H9 (cell line): Measurements from ENCODE around the gene PLPPR5. TPM values are rescaled to one million over a fixed set of nuclear protein-coding genes. Genes with fewer than 3 reads are reported as not detected.

Experiments
- DNase-seq: peaks from one replicate; pipeline ENCODE4 v3.0.0-alpha.2; 2017
- H2AFZ ChIP-seq: one replicate; pipeline ENCODE4 v1.6.1; 2013; ENCODE audit warnings: mild to moderate bottlenecking, low read length, control low read depth, moderate library complexity
- H2AK5ac ChIP-seq: 2 replicates; pipeline ENCODE4 v1.6.1; 2013; ENCODE audit warnings: low read length, control low read depth, mixed read lengths; ENCODE audit not compliant: insufficient read length
- H2BK120ac ChIP-seq: one replicate; pipeline ENCODE4 v1.6.1; 2013; ENCODE audit warnings: low read depth, mild to moderate bottlenecking, low read length, control low read depth, inconsistent platforms; ENCODE audit not compliant: poor library complexity, severe bottlenecking
- H2BK12ac ChIP-seq: 2 replicates; pipeline ENCODE4 v1.6.1; 2013; ENCODE audit warnings: low read length, control low read depth, mixed read lengths, low read depth; ENCODE audit not compliant: insufficient read length
- H2BK15ac ChIP-seq: 2 replicates; pipeline ENCODE4 v1.6.1; 2013; ENCODE audit warnings: low read depth, low read length, control low read depth
- H2BK20ac ChIP-seq: one replicate; pipeline ENCODE4 v1.6.1; 2013; ENCODE audit warnings: low read depth, mild to moderate bottlenecking, low read length, control low read depth, inconsistent platforms; ENCODE audit not compliant: poor library complexity, severe bottlenecking
- H2BK5ac ChIP-seq: 2 replicates; pipeline ENCODE4 v1.6.1; 2013; ENCODE audit warnings: low read length, control low read depth, mixed read lengths; ENCODE audit not compliant: insufficient read length
- H3K14ac ChIP-seq: 2 replicates; pipeline ENCODE4 v1.6.1; 2013; ENCODE audit warnings: low read length, control low read depth; ENCODE audit not compliant: insufficient read depth
- H3K18ac ChIP-seq: 2 replicates; pipeline ENCODE4 v1.6.1; 2013; ENCODE audit warnings: low read depth, mild to moderate bottlenecking, mixed read lengths, low read length, control low read depth; ENCODE audit not compliant: insufficient read length
- H3K23ac ChIP-seq: 2 replicates; pipeline ENCODE4 v1.6.1; 2013; ENCODE audit warnings: low read length, control low read depth, mixed read lengths, low read depth; ENCODE audit not compliant: insufficient read length
- H3K23me2 ChIP-seq: 2 replicates; pipeline ENCODE4 v1.6.1; 2013; ENCODE audit warnings: low read depth, mild to moderate bottlenecking, mixed read lengths, low read length, control low read depth; ENCODE audit not compliant: insufficient read length, poor library complexity, severe bottlenecking
- H3K27ac ChIP-seq: 2 replicates; pipeline ENCODE4 v1.5.1; 2013; ENCODE audit warnings: low read length, control low read depth, mixed read lengths, low read depth; ENCODE audit not compliant: insufficient read length
- H3K27me3 ChIP-seq: 2 replicates; pipeline ENCODE4 v1.6.1; 2013; ENCODE audit warnings: low read length, control low read depth, inconsistent platforms; ENCODE audit not compliant: insufficient read depth
- H3K4ac ChIP-seq: 2 replicates; pipeline ENCODE4 v1.6.1; 2013; ENCODE audit warnings: low read depth, mild to moderate bottlenecking, control low read depth, inconsistent platforms, low read length, moderate library complexity
- H3K4me1 ChIP-seq: 2 replicates; pipeline ENCODE4 v1.6.1; 2013; ENCODE audit warnings: low read length, control low read depth, inconsistent platforms; ENCODE audit not compliant: insufficient read depth
- H3K4me2 ChIP-seq: 2 replicates; pipeline ENCODE4 v1.6.1; 2013; ENCODE audit warnings: low read length, control low read depth, mixed read lengths; ENCODE audit not compliant: insufficient read length, insufficient read depth
- H3K56ac ChIP-seq: 2 replicates; pipeline ENCODE4 v1.6.1; 2013; ENCODE audit warnings: low read depth, mild to moderate bottlenecking, mixed read lengths, low read length, control low read depth; ENCODE audit not compliant: insufficient read length
- H3K79me1 ChIP-seq: 2 replicates; pipeline ENCODE4 v1.6.1; 2013; ENCODE audit warnings: low read depth, mild to moderate bottlenecking, moderate library complexity, low read length, control low read depth, inconsistent platforms; ENCODE audit not compliant: insufficient read depth, poor library complexity, severe bottlenecking
- H3K79me2 ChIP-seq: 2 replicates; pipeline ENCODE4 v1.6.1; 2013; ENCODE audit warnings: low read length, control low read depth, inconsistent platforms; ENCODE audit not compliant: insufficient read depth
- H3K9ac ChIP-seq: 2 replicates; pipeline ENCODE4 v1.6.1; 2013; ENCODE audit warnings: low read length, control low read depth, mixed read lengths; ENCODE audit not compliant: insufficient read length; ENCODE audit errors: extremely low read depth
- H3K9me3 ChIP-seq: one replicate; pipeline ENCODE4 v1.6.1; 2013; ENCODE audit warnings: low read depth, low read length, inconsistent platforms; ENCODE audit not compliant: control insufficient read depth
- H3T11ph ChIP-seq: one replicate; pipeline ENCODE4 v1.6.1; 2013; ENCODE audit warnings: mild to moderate bottlenecking, low read length, control low read depth, inconsistent platforms
- H4K20me1 ChIP-seq: one replicate; pipeline ENCODE4 v1.6.1; 2013; ENCODE audit not compliant: control insufficient read depth, insufficient read length, insufficient read depth
- H4K5ac ChIP-seq: 2 replicates; pipeline ENCODE4 v1.6.1; 2013; ENCODE audit warnings: low read depth, mild to moderate bottlenecking, mixed read lengths, low read length, control low read depth; ENCODE audit not compliant: insufficient read length
- H4K8ac ChIP-seq: replicated peaks from 2 replicates; pipeline ENCODE4 v1.6.1; 2013; ENCODE audit warnings: low read length, control low read depth, mixed read lengths, low read depth; ENCODE audit not compliant: insufficient read length
- H4K91ac ChIP-seq: 2 replicates; pipeline ENCODE4 v1.6.1; 2013; ENCODE audit warnings: low read depth, mild to moderate bottlenecking, moderate library complexity, mixed read lengths, low read length, control low read depth; ENCODE audit not compliant: insufficient read length
- H3K27ac Mint-ChIP-seq, 3 experiments: 2 replicates in 2 of 3; 3 replicates in 1 of 3; pipeline ENCODE4 v1.8.0; 2020 to 2021; ENCODE audit warnings: mixed read lengths in 3 of 3, mild to moderate bottlenecking in 1 of 3, moderate library complexity in 1 of 3
- H3K27me3 Mint-ChIP-seq: 2 replicates; pipeline ENCODE4 v1.8.0; 2021; ENCODE audit warnings: low read depth, mild to moderate bottlenecking, moderate library complexity, mixed read lengths
- H3K36me3 Mint-ChIP-seq, 3 experiments: 2 replicates in 2 of 3; 3 replicates in 1 of 3; pipeline ENCODE4 v1.8.0; 2020 to 2021; ENCODE audit warnings: low read depth in 3 of 3, mixed read lengths in 3 of 3; ENCODE audit not compliant: insufficient read depth in 1 of 3
- H3K4me1 Mint-ChIP-seq, 2 experiments: 2 replicates each; pipeline ENCODE4 v1.8.0; 2020; ENCODE audit warnings: mixed read lengths in 2 of 2
- H3K4me3 Mint-ChIP-seq, 2 experiments: 2 replicates in 1 of 2; 3 replicates in 1 of 2; pipeline ENCODE4 v1.8.0; 2020 to 2021; ENCODE audit warnings: mild to moderate bottlenecking in 2 of 2, mixed read lengths in 2 of 2, moderate library complexity in 1 of 2
- H3K9me3 Mint-ChIP-seq, 2 experiments: 2 replicates in 1 of 2; 3 replicates in 1 of 2; pipeline ENCODE4 v1.8.0; 2020; ENCODE audit warnings: mild to moderate bottlenecking in 2 of 2, mixed read lengths in 2 of 2, moderate library complexity in 1 of 2
- CTCF ChIP-seq: fragments of 200-600 bp; sonication (generic); conservative IDR thresholded peaks from 3 replicates; pipeline ENCODE4 v1.8.0; 2021; ENCODE audit warnings: antibody characterized with exemption, mild to moderate bottlenecking
- WGBS: extraction: QIAGEN DNeasy Blood & Tissue Kit; methylation state at CpG from one replicate; pipeline ENCODE4 v1.1.7; 2013; ENCODE audit warnings: missing lambda C conversion rate, low lambda C conversion rate, mixed read lengths; ENCODE audit not compliant: insufficient read length; ENCODE audit errors: extremely low coverage; 5-methylcytosine and 5-hydroxymethylcytosine counted together
- total RNA-seq: library from RNA; stranded (reverse); gene quantifications from 2 replicates; pipeline ENCODE4 v1.2.1, GENCODE V29; 2021

Gene PLPPR5
- total RNA-seq, 1 experiment from 2014 or later, result 1.4 TPM

DNA sequence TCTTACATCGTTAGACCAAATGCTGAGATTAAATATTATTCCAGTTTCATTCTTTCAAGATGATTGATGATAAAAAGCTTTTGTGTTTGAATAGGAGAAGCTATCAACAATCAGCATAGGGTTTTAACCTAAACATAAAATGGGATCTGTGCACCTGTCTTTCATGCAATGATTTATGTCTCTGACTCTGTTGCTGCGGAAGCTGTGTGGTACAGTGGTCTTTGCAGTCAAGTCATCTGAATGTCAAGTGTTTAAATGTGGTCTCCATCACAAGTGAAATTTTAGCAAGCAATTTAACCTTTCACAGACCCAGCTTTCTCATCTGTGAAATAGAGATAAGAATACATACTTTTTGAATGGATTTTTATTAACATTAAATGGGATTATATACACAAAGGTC, 107.2 kb downstream of the PLPPR5 start:
- Histone ChIP-seq H4K91ac (no peak overlapping the region), H2BK120ac (no peak overlapping the region), H2BK15ac (no peak overlapping the region), H3K27me3 (no peaks in the 10 kb centered on the region), H2AK5ac (no peak overlapping the region), H4K20me1 (no peaks in the 10 kb centered on the region), H3K79me1 (no peaks in the 10 kb centered on the region), H3K4me1 (no peaks in the 10 kb centered on the region), H3K27ac (no peak overlapping the region), H4K8ac (no peak overlapping the region), H4K5ac (no peak overlapping the region), H3K56ac (no peak overlapping the region), H3K9me3 (no peaks in the 10 kb centered on the region), H2AFZ (no peak overlapping the region), H3K14ac (no peak overlapping the region), H3K18ac (no peak overlapping the region), H3K23ac (no peak overlapping the region), H3K79me2 (no peaks in the 10 kb centered on the region), H3K4ac (no peak overlapping the region), H3K9ac (no peak overlapping the region), H2BK20ac (no peak overlapping the region), H3T11ph (no peak overlapping the region), H3K4me2 (no peak overlapping the region), H3K23me2 (no peaks in the 10 kb centered on the region), H2BK5ac (no peak overlapping the region), H2BK12ac (no peak overlapping the region)
- H3K4me1 Mint-ChIP-seq, result no peaks in the 10 kb centered on the region
- no peak for DNase-seq
- no peaks in the 10 kb centered on the region for H3K27me3 Mint-ChIP-seq
- no peak overlapping the region for H3K27ac Mint-ChIP-seq
- H3K9me3 Mint-ChIP-seq, result no peaks in the 10 kb centered on the region
- no peak for TF ChIP-seq CTCF
- H3K4me3 Mint-ChIP-seq, result no peak overlapping the region
- peaks cover 0 to 2% (median 0%) of the 10 kb centered on the region in 3 experiments; a peak in 1 of 7 replicates for H3K36me3 Mint-ChIP-seq
- WGBS, result no CpG with 5 or more reads among the region's 2 CpGs
